Measurements from ENCODE around the gene PNPLA3.

Gene PNPLA3

DNA sequence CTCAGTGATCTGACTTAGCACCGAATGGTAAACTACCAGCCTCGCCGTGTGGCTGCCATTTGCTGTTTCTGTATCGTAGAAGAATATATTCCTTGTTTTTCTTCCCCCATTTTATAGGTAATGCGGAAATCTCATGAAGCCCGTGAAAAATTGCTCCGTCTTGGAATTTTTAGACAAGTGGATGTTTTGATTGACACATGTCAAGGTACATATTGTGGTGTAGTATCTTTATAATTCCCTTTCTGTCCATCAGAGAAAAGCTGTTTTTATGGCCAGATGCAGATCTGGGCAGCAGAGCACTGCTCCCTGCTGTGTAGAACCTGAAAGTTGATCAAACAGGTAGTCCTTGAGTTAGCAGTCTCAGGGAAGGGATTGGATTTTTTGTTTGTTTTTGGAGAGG, 45.0 kb downstream of the PNPLA3 start:
- DNase-seq = no peak

DNA sequence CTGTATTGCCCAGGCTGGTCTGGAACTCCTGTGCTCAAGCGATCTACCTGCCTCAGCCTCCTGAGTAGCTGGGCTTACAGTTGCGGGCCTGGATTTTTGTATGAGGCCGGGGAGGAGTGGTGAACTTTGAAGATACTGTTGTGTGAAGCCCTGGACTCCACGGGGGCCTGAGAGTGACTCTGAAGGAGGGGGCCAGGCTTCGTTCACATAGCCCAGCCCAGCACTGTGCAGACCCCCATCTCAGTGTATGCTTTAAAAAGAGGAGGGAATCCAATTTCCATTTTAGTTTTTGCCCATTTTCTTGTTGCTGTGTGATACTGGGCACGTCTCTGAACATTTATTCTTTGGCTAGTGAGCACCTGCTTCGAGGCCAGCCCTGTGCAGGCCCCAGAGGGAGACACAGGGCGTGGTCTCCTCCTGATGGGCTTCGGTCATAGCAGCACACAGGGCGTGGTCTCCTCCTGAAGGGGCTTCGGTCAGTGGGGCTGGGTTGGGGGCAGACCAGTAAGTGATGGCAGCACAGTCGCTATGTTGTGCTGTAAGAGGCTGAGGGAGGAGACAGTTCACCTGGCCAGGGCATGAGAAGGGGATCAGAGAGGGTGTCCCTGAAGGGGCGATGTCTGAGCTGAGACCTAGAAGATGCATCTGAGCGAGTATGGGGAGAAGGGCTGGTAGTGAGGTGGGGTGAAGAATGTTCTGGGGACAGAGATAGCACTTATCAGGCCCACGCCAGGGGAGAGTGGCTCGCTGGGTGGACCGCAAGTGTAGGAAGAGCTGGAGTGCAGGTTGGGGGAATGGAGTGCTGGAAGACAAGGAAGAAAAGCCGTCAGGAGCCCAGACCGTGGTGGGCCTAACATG, 45.6 kb downstream of the PNPLA3 start:
- DNase-seq = no peak

DNA sequence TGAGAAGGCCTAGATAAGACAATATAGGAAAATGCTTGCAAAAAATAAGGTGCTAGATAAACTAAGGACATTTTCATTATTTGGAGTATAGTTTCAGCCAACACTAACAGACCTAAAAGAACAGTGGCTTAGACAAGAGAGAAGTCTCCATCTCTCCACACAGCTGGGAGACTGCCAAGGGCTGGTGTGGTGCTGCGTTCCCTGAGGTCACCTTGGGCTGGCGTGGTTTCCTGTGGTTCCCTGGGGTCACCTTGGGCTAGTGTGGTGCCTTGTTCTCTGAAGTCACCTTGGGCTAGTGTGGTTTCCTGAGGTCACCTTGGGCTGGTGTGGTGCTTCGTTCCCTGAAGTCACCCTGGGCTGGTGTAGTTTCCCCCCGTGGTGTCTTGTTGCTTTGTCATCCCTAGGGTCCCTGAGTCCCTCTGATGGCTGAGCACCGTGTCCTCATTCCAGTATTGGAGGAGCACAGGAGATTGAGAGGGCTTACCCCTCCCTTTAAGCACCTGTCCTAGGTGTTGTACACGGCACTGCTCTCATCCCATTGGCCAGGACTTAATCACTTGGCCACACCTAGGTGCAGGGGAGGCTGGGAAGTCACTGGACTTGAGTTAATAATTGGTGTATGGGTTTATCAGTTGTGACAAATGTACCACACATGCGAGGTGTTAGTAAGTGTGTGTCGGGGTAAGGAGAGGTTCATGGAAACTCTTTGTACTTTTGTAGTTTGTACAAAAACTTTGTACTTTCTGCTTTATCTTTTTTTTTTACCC, 46.6 kb downstream of the PNPLA3 start:
- no peak for DNase-seq

DNA sequence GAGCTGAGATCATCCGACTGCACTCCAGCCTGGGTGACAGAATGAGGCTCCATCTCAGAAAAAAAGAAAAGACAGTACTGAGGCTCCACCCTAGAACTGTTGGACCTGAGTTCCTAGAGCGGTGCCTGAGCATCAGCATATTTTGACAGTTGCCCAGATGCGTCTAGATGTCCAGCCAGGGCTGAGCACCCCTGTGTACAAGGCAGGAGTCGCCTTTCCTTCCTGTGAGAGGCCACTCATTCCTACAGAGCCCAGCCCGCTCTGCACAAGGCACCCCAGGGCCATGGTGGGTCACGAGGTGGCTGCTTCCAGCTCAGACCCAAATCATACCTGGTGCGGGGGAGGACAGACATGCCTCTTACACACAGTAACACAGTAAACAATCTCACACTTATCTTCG, 47.5 kb downstream of the PNPLA3 start:
- no peak for DNase-seq

DNA sequence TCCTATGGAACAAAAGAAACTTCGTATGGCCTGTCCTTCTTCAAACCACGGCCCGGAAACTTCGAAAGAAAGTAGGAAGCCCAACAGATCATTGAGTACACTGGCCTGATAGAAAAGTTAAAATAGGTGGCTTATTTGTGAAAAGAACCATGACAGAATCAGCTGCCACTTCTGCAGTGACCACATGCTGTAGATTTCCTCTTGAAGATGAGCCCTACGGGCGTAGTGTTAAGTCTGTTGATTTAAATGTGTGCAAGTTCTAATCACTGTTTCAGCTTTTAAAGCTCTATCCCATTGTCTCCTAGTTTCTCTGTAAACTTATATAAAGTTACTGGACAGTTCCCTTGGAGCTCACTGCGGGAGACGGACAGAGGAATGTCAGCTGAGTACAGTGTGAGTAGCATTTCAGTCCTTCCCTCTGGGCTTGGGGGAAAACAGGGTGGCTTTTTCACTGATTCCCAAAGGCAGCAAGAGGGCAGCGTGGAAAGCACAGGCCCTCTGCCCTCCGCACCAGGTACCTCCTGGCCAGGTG, 49.4 kb downstream of the PNPLA3 start:
- no peak for DNase-seq

DNA sequence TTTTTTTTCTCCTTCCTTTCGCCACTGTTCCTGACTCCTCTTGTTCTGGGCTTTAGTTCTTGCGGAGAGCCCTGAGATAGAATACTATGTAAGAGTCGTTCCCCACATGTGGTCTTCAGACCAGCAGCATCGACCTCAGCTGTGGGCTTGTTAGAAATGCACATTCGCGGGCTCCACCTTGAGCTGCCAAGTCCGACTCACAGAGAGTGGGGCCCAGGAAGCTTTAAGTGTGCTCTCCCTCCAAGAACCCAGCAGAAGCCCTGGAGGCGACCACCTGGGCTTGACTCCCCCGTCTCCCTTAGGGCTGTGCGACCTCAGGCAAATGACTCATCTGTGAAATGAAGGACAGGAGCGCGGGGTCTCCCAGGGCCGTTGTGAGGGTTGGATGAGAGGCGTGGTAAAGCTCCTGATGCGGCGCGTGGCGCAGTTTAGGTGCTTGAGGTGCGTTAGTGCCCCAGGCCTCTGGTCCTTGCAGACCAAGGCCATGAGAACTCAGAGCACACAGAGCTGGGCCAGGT, 50.5 kb downstream of the PNPLA3 start:
- no peak for DNase-seq

DNA sequence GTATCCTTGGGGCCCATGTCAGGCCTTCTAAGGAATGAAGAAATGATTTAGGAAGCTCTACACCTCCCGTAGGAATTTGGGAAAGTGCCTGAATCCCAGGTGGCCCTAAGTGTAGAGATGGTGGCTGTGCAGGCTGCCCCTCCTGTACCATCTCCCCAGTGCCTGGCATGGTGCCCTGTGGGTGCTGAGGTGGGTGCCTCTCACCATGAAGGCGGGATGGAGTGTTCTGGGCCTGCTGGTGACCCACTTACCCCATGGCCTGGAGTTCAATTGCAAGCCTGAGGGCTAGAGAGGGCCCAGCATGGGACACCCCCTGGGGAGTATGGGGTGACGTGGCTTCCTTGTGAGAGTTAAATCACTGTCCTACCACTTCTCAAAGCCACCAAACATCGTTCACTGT, 51.4 kb downstream of the PNPLA3 start:
- no peak for DNase-seq

DNA sequence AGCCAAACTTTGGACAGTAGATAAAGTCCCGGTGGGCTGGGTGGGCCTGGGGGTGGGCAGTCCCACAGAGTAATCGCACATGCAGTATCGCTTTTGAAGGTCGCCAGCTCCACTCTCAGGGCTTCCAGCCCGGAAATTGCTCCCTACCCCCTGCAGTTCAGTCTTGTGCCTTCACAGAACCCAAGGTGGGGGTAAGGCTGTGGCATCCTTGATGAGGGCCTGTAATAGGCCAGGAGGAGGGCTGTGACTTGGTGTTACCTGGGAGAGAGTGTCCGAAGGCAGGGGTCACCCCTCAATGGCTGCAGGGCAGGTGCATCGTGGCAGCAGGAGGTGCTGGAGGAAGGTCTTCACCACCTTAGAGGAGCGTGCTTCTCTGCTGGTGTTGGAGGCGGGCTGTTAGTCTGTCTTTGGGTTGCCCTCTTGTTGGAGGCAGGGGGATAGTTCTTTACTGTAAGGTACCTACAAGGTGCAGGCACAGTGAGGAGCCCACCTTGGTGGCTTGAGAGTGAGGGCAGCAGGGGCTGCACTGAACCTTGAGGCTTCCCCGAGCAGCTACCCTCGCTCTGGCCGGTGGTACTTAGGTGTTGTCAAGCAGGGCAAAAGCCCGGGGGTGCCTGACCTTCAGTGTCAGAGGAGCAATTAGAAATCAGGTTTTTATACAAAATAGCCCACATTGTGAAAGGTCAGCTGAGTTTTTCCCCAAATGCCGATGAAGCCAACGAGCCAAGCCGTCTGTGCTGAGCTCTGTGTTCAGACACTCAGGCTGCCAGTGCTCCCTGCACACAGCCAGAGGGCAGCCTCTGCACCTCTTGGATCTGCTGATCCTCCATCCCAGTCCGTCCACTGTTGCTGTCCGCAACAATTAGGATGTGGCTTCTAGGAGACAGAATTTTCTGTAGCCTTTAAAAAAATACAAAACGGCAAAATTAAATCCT, 53.5 kb downstream of the PNPLA3 start:
- no peak for DNase-seq

DNA sequence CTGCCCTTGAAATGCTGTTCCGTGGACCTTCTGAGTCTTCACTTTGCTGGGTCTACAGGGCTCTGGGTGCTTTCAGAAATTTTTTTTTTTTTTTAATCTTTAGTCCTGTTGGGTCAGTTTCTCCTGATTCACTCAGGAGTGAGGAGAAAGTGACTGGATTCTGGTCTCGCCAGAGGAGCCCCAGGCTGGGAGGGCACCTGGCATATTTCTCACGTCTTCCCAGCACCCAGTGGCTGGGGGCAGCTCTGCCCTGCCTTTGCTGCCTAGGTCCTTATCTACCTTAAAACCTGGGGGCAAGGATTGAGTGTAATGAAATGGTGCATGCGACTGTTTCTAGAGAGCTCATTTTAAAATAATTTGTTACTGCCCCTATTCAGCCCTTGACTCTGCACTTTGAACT, 55.0 kb downstream of the PNPLA3 start:
- DNase-seq = no peak

DNA sequence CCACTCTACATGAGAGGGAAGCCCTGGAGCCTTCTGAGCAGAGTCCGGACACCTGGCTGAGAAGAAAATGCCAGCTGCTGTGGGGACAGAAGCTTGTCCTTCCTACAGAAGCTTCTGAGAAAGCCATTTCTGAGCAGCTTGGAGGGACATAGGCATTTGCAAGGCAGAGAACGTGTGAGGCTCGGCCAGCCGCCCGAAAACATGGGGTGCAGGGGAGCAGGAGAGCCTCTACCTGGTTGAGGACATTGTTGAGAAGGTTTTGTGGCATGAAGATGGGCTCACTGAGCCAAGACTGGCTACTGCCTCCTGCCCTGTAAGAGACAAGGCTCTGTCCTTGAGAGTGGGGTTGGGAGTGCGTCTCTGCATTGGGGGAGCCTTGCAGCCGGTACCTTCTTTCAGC, 57.0 kb downstream of the PNPLA3 start:
- no peak for DNase-seq

DNA sequence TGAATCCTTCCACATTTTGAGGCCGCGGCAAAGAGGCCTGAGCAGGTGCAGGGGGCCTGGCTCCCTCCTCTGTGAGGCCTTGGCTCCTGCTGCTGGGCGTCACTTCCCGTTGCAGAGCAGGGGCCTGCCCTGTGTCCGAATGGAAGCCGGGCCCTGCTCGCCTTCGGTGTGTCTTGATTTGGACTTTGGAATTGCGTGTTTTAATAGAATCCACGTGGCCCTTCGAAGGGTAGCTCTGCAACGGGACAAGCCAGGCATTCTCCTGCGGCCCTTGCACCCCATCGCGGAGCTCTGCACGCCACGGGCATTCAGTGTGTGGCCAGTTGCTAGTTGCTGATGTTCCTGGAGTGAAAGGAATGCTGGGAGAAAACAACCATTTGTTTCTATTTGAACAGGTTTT, 57.4 kb downstream of the PNPLA3 start:
- no peak for DNase-seq

DNA sequence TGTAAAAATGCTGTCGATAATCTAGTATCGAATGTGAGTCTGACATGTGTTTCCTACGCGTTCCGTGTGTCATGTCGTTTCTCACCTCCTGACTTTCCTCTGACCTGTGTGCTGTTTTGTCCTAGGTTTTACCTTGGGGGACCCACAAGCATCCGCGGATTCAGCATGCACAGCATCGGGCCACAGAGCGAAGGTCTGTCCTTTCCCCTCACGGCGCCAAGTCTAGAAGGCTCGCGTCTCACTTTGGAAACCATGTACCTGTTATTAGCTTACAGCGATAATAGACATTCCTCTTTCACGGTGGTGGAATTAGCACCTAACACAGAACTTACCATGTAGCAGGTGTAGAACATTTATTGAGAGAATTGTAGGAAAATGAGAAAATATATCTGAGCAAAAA, 60.2 kb downstream of the PNPLA3 start:
- DNase-seq = no peak

DNA sequence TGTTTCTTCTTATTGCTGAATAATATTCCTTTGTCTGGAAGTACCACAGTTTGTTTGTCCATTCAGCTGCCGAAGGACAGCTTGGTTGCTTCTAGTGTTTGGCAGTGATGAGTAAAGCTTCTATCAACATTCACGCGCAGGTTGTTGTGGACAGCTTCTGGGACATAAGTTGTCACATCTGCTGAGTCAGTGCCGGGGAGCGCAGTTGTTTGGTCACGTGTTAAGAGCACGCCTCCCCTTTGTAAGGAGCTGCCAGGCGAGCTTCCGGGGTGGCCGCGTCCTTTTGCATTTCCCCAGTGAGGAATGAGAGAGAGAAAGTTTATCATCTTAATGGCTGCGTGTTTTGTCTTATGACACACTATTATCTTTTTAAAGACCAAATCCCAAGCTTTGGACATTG, 61.9 kb downstream of the PNPLA3 start:
- DNase-seq = no peak

DNA sequence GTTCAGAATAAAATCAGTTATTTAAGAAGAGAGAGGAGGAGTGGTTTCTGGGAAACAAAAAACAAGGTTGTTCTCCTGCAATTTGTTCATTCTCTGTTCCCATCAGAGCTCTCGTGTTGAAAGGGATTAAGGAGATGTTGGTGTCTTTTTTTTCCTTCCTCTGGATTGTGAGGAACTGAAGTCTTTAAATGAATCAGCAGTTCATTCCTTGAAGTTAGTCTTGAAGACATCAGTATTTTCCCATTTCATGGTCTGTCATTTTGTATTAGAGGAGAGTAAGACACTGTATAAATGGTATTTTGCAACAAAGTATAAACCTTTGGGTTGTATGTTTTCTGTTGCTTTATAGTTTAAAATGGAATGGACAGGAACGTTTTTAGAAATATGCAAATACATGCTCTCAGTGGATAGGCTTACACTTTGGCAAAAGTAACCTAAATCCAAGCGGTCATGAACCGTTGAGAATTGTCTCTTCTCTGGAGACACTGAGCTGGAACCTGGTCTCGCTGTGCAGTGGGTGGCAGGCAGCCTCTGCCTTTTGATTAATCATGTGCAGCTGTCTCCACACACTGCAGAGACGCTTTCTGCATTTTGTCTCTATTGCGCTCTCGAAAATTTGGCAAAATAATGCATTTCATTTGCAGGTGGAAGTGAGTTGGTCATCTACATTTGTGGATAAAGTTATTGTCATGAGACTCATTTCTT, 64.7 kb downstream of the PNPLA3 start:
- no peak for DNase-seq

DNA sequence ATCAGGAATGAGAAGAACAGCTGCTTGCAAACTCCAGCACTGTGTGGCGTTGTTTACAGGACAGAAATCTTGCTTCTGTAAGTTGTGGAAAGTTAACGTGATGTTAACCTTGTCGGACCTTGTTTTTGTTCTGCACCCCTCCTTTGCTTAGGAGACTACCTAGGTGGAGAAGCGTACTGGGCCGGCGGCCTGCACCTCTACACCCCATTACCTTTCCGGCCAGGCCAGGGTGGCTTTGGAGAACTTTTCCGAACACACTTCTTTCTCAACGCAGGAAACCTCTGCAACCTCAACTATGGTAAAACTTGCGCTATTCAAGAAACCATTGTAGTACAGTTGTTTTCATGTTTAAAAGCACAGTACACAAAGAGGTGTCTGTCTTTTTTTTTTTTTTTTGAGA, 65.4 kb downstream of the PNPLA3 start:
- no peak for DNase-seq

DNA sequence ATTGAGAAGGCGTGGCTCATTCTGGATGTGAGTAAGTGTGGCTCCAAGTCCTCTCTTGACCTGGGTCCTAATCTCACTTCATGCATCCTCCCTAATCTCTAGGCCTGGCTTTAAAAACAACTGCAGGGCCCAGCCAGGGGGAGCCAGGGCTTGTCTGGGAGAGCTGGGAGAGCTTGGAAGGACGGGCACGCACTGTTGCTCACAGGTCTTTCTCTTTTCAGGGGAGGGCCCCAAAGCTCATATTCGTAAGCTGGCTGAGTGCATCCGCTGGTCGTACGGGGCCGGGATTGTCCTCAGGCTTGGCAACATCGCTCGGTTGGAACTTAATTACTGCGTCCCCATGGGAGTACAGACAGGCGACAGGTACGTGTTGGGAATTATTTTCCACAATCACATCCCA, 66.4 kb downstream of the PNPLA3 start:
- no peak for DNase-seq

DNA sequence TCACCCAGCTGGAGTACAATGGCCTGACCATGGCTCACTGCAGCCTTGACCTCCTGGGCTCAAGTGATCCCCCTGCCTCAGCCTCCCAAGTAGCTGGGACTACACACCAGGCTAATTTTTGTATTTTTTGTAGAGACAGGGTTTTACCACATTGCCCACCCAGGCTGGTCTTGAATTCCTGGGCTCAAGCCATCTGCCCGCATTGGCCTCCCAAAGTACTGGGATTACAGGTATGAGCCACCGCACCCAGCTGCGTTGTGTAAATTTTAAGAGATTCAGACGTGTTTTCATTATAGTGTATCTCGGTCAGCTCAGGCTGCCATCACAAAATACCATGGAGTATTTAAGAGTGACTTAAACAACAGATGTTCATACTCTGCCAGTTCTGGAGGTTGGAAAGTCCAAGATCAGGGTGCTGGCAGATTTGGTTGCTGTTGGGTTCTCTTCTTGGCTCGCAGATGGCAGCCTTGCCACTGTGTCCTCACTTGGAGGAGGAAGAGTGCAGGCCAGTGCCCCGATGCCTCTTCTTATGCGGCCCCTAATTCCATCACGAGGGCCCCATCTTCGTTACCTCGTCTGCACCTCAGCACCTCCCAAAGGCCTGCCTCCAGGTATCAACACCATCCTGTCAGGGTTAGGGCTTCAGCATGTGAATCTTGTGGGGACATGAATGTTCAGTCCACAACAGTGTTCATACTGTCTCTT, 67.9 kb downstream of the PNPLA3 start:
- DNase-seq = no peak

DNA sequence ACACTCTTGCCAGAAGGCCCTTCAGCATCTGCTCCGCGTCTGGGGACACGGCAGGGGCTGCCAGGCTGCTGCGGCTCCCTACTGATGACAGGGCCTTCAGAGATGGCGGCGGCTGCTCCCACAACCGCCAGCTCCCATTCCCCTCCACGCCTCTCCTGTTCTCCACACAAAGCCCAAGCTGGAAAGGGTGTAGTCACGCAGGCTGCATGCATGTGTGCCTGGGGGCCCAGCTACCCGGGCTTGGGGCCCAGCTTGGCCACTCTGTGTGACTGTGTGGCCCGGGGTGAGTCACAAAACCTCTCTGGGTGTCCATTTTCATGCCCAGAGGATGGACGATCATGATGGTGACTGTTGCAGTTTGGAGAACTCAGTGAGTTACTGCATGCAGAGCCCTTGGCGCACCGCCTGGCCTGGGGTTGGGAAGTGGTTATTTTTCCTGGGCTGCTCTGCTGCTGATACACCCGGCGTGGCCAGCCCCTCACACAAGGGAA, 68.8 kb downstream of the PNPLA3 start:
- no peak for DNase-seq

DNA sequence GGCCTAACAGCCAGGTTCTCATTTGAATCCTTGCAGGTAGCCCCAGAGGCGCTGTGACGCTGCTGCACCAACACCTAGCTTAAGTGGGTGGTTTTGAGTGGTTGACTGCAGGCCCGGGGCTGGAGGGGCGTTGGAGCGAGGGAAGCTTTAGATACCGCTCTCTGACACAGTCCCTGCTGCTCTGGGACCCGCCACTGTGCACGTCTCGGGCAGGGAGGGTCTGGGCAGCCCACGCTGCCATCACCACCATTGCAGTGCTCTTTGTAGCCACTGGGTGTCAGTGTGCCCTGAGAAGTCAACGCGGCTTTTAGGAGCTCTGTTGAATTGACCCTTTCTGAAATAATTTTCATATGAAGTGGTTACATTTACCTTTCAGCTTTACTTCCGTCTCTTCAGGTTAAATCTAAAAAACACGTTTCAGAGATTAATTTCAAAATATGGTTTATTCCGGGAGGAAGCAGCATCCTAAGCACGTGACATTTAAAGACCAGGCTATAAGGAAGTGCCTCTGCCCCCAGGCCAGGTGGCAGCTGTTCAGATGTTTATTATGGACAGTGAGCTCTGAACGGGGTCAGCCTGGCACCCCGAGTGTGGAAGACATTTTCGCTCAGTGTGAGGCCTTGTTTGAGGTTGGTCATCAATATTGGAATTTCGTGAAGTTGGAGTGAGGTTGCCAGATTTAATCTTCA, 69.6 kb downstream of the PNPLA3 start:
- peak in 4 of 5 experiments; percentile 22 to 65 (median 40) for DNase-seq

DNA sequence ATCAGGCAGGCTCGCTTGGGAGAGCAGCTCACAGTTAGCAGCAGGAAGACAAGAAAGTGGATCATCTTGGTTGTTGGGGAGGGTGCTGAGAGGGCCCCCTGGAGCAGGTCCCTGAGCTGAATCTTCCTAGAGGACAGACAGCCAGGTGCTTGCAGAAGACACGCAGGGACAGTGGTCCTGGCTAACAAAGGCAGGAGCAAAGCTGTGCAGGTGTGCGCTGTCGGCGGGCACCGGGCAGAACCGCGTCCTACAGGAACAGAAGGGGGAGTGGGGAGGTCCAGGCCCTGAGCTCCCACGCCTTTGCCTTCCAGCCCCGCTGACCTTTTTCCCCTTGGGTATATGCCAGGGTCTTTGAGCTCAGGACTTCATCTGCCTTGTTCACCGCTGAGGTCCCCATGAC, 70.4 kb downstream of the PNPLA3 start:
- DNase-seq = no peak
